Chondrocyte (in vitro differentiated cells): ENCODE results near the gene PRXL2A. TPM values are rescaled to one million over a fixed set of nuclear protein-coding genes. Genes with fewer than 3 reads are reported as not detected.

Source experiments
- DNase-seq: peaks from one replicate; pipeline ENCODE4 v3.0.0; 2021; ENCODE audit warnings: mixed read lengths, low spot score
- H3K27ac Mint-ChIP-seq: one replicate; pipeline ENCODE4 v1.8.0; 2021; ENCODE audit warnings: mild to moderate bottlenecking, moderate library complexity, mixed read lengths; ENCODE audit not compliant: unreplicated experiment
- H3K27me3 Mint-ChIP-seq: 2 replicates; pipeline ENCODE4 v1.8.0; 2021; ENCODE audit warnings: low read depth, mixed read lengths
- H3K36me3 Mint-ChIP-seq: 2 replicates; pipeline ENCODE4 v1.8.0; 2021; ENCODE audit warnings: low read depth, mixed read lengths
- H3K4me1 Mint-ChIP-seq: 2 replicates; pipeline ENCODE4 v1.8.0; 2021; ENCODE audit warnings: low read depth, mild to moderate bottlenecking, mixed read lengths
- H3K4me3 Mint-ChIP-seq: one replicate; pipeline ENCODE4 v1.8.0; 2021; ENCODE audit warnings: mild to moderate bottlenecking, moderate library complexity, mixed read lengths; ENCODE audit not compliant: unreplicated experiment
- H3K9me3 Mint-ChIP-seq: 2 replicates; pipeline ENCODE4 v1.8.0; 2021; ENCODE audit warnings: low read depth, mixed read lengths
- CTCF ChIP-seq: fragments of 200-600 bp; sonication (generic); IDR thresholded peaks from 2 replicates; pipeline ENCODE4 v1.5.0; 2021; ENCODE audit warnings: antibody characterized with exemption, mild to moderate bottlenecking, moderate library complexity
- total RNA-seq: library from RNA; stranded (reverse); gene quantifications from 3 replicates; pipeline ENCODE4 v1.2.1, GENCODE V29; 2021

Gene PRXL2A
- total RNA-seq, 1 donor from 2014 or later: 86.9 TPM

GRCh38 chr10:80390740-80391139, 17.6 kb upstream of the PRXL2A start:
- no peak for DNase-seq
- Mint-ChIP-seq H3K27me3 (no peaks in the 10 kb centered on the region), H3K36me3 (no peaks in the 10 kb centered on the region), H3K4me3 (no peak overlapping the region), H3K27ac (no peak overlapping the region), H3K9me3 (no peaks in the 10 kb centered on the region), H3K4me1 (peaks cover 35% of the 10 kb centered on the region)
- TF ChIP-seq CTCF: no peak

- no peaks in the 10 kb centered on the region for H3K9me3 Mint-ChIP-seq
- H3K36me3 Mint-ChIP-seq: no peaks in the 10 kb centered on the region
- H3K4me3 Mint-ChIP-seq: no peak overlapping the region
- no peak for DNase-seq
- no peaks in the 10 kb centered on the region for H3K27me3 Mint-ChIP-seq
- no peak overlapping the region for H3K27ac Mint-ChIP-seq
- no peak for TF ChIP-seq CTCF
- H3K4me1 Mint-ChIP-seq: peaks cover 25% of the 10 kb centered on the region
These were observed 16.1 kb upstream of the PRXL2A start for GRCh38 chr10:80392250-80392649.

DNA sequence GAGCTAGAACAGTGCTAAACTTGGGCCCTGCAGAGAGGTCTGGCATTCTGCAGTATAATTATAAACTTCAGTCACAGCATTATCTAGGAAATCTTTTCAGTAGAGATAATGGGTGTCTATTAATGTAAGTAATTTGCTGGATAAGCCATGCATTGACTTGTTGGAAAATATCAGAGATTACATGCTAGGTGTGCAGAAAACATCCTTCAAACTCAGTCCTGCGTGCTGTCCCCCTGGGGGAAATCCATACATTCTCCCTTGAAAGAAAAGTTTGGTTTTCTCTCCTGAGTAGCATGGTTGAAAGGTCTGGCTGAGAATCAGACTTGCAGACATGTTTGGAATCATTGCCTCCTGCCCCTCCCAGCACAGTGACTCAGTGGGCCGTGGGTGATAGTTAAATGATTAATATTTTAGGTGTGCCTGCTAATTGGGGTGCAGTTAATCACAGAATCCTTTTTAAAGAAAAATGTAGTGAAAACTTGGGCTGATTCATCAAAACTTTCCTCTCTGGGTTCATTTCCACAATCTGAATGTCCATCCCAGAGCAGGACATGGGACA, 13.9 kb upstream of the PRXL2A start:
- Mint-ChIP-seq H3K27me3 (no peaks in the 10 kb centered on the region), H3K27ac (no peak overlapping the region), H3K4me3 (no peak overlapping the region), H3K9me3 (no peaks in the 10 kb centered on the region), H3K36me3 (no peaks in the 10 kb centered on the region), H3K4me1 (peaks cover 6% of the 10 kb centered on the region)
- DNase-seq: no peak
- TF ChIP-seq CTCF: no peak

DNA sequence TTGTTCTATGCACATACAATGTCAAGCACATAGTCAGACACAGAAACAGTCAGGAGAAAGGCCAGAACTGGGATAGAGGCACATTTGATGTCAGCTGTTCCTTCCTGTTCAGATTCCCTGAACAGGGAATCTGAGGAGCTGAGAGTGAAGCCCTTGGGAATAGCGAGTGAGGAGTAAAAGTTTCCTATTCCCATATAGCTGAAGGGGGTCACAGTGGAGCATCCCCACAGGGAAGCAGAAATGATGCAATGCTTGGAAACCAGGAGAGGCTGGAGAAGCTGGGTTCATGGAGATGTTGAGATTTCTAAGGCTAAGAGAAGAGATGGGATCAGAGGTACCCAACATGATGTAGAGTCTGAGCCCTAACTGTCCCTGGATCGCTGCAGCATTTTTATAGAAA, 11.3 kb upstream of the PRXL2A start:
- TF ChIP-seq CTCF: no peak
- H3K27ac Mint-ChIP-seq: peak overlapping the region; percentile 69
- H3K4me3 Mint-ChIP-seq: no peak overlapping the region
- H3K36me3 Mint-ChIP-seq: no peaks in the 10 kb centered on the region
- H3K9me3 Mint-ChIP-seq: no peaks in the 10 kb centered on the region
- DNase-seq: no peak
- H3K4me1 Mint-ChIP-seq: peaks cover 6% of the 10 kb centered on the region
- no peaks in the 10 kb centered on the region for H3K27me3 Mint-ChIP-seq

- TF ChIP-seq CTCF: no peak
- Mint-ChIP-seq H3K4me1 (peaks cover 7% of the 10 kb centered on the region), H3K36me3 (no peaks in the 10 kb centered on the region), H3K4me3 (no peak overlapping the region), H3K27ac (no peak overlapping the region), H3K27me3 (no peaks in the 10 kb centered on the region), H3K9me3 (no peaks in the 10 kb centered on the region)
- no peak for DNase-seq
These were observed 8.1 kb upstream of the PRXL2A start for GRCh38 chr10:80400136-80400804.
